ENCODE data around the gene REEP3. TPM values are rescaled to one million over a fixed set of nuclear protein-coding genes. Genes with fewer than 3 reads are reported as not detected.
"Not testable (repeated sequence)": the region's sequence is repeated elsewhere in the genome, so short reads cannot be mapped to it uniquely, and the experiment has no call there.

Gene REEP3
- total RNA-seq, 3 donors from 2014 or later (not counting 1 experiment from before 2014, with no cell fraction given): 4.6 to 10.2 (median 8.3) TPM

- H3K27me3 ChIP-seq (ENCODE audit: control insufficient read depth, insufficient read depth, low read length): no peaks in the 10 kb centered on the region
- H3K9me3 ChIP-seq (ENCODE audit: control insufficient read depth, insufficient read depth, low read length): no peaks in the 10 kb centered on the region
- no peaks in the 10 kb centered on the region for H3K9me3 Mint-ChIP-seq
- whole genome bisulfite sequencing (ENCODE audit: insufficient coverage): 80% methylated on average over 1 of the region's 1 CpG
- DNase-seq (no peak), ATAC-seq (no peak)
- peaks cover 14 to 22% of the 10 kb centered on the region in 2 donors for H3K4me1 Mint-ChIP-seq
- H3K27me3 Mint-ChIP-seq (ENCODE audit: low read depth in 2 of 2): no peaks in the 10 kb centered on the region
- H3K36me3 Mint-ChIP-seq: no peaks in the 10 kb centered on the region
- no peak overlapping the region for H3K27ac ChIP-seq (ENCODE audit: low read length)
- H3K4me1 ChIP-seq (ENCODE audit: control insufficient read depth, insufficient read depth, low read length): no peaks in the 10 kb centered on the region
- H3K4me3 Mint-ChIP-seq: no peak overlapping the region
- intact Hi-C loops (cut with micrococcal nuclease): no loop called here
- TF ChIP-seq CTCF (IDR thresholded peaks at IDR 0.05): no peak
- no peaks in the 10 kb centered on the region for H3K36me3 ChIP-seq (ENCODE audit: control insufficient read depth, insufficient read depth, low read length)
- no peak overlapping the region for H3K27ac Mint-ChIP-seq
- no peak overlapping the region for H3K4me3 ChIP-seq (ENCODE audit: low read length)
Measured at GRCh38 chr10:63498665-63499064, 22.5 kb upstream of the REEP3 start.

- H3K4me3 ChIP-seq (ENCODE audit: low read length); H3K36me3 ChIP-seq (ENCODE audit: control insufficient read depth, insufficient read depth, low read length); H3K9me3 ChIP-seq (ENCODE audit: control insufficient read depth, insufficient read depth, low read length); H3K4me1 ChIP-seq (ENCODE audit: control insufficient read depth, insufficient read depth, low read length); H3K27ac Mint-ChIP-seq; H3K9me3 Mint-ChIP-seq; H3K4me3 Mint-ChIP-seq; intact Hi-C loops (cut with micrococcal nuclease); H3K27me3 Mint-ChIP-seq (ENCODE audit: low read depth in 2 of 2); H3K27ac ChIP-seq (ENCODE audit: low read length); ATAC-seq; H3K36me3 Mint-ChIP-seq; H3K27me3 ChIP-seq (ENCODE audit: control insufficient read depth, insufficient read depth, low read length); DNase-seq: not testable (repeated sequence)
- whole genome bisulfite sequencing (ENCODE audit: insufficient coverage): 88% methylated on average over 5 of the region's 5 CpGs
- peaks cover 22 to 31% of the 10 kb centered on the region in 2 donors for H3K4me1 Mint-ChIP-seq
Measured at GRCh38 chr10:63500551-63500950, 20.6 kb upstream of the REEP3 start.

- Mint-ChIP-seq H3K9me3 (no peaks in the 10 kb centered on the region), H3K27ac (no peak overlapping the region), H3K4me3 (no peak overlapping the region), H3K4me1 (peaks cover 19 to 24% of the 10 kb centered on the region in 2 donors), H3K27me3 (ENCODE audit: low read depth in 2 of 2) (no peaks in the 10 kb centered on the region), H3K36me3 (no peaks in the 10 kb centered on the region)
- Histone ChIP-seq H3K27me3 (ENCODE audit: control insufficient read depth, insufficient read depth, low read length) (no peaks in the 10 kb centered on the region), H3K9me3 (ENCODE audit: control insufficient read depth, insufficient read depth, low read length) (no peaks in the 10 kb centered on the region), H3K27ac (ENCODE audit: low read length) (no peak overlapping the region), H3K36me3 (ENCODE audit: control insufficient read depth, insufficient read depth, low read length) (no peaks in the 10 kb centered on the region), H3K4me1 (ENCODE audit: control insufficient read depth, insufficient read depth, low read length) (no peaks in the 10 kb centered on the region), H3K4me3 (ENCODE audit: low read length) (no peak overlapping the region)
- ATAC-seq: no peak
- intact Hi-C loops (cut with micrococcal nuclease): no loop called here
- no peak for DNase-seq
- no peak for TF ChIP-seq CTCF (IDR thresholded peaks at IDR 0.05)
- WGBS (ENCODE audit: insufficient coverage): no CpG with 5 or more reads among the region's 1 CpG
Measured at GRCh38 chr10:63501954-63502353, 19.2 kb upstream of the REEP3 start.

- H3K36me3 Mint-ChIP-seq: no peaks in the 10 kb centered on the region
- TF ChIP-seq CTCF (IDR thresholded peaks at IDR 0.05): no peak
- no peak overlapping the region for H3K4me3 ChIP-seq (ENCODE audit: low read length)
- no peaks in the 10 kb centered on the region for H3K36me3 ChIP-seq (ENCODE audit: control insufficient read depth, insufficient read depth, low read length)
- H3K4me3 Mint-ChIP-seq: no peak overlapping the region
- no peak overlapping the region for H3K27ac Mint-ChIP-seq
- H3K9me3 Mint-ChIP-seq: no peaks in the 10 kb centered on the region
- no peak for DNase-seq
- H3K4me1 Mint-ChIP-seq: peaks cover 14 to 18% of the 10 kb centered on the region in 2 donors
- no peaks in the 10 kb centered on the region for H3K4me1 ChIP-seq (ENCODE audit: control insufficient read depth, insufficient read depth, low read length)
- no peak overlapping the region for H3K27ac ChIP-seq (ENCODE audit: low read length)
- intact Hi-C loops (cut with micrococcal nuclease): no loop called here
- H3K27me3 ChIP-seq (ENCODE audit: control insufficient read depth, insufficient read depth, low read length): no peaks in the 10 kb centered on the region
- WGBS (ENCODE audit: insufficient coverage): 92% methylated on average over 1 of the region's 1 CpG
- no peak for ATAC-seq
- H3K9me3 ChIP-seq (ENCODE audit: control insufficient read depth, insufficient read depth, low read length): no peaks in the 10 kb centered on the region
- no peaks in the 10 kb centered on the region for H3K27me3 Mint-ChIP-seq (ENCODE audit: low read depth in 2 of 2)
Measured at GRCh38 chr10:63502832-63503231, 18.4 kb upstream of the REEP3 start.
